BLaER1 (cell line): ENCODE measurements around the gene PARD6G.
A peak's percentile ranks its signal among the peaks of the same experiment; 100 is the strongest.

Experiments
- H3K27ac ChIP-seq: shearing (Covaris generic); formaldehyde crosslinking; 2 replicates; pipeline ENCODE4 v1.8.1; 2022
- H3K27me3 ChIP-seq: shearing (Covaris generic); formaldehyde crosslinking; 2 replicates; pipeline ENCODE4 v1.8.1; 2022
- H3K36me3 ChIP-seq: shearing (Covaris generic); formaldehyde crosslinking; 2 replicates; pipeline ENCODE4 v1.8.1; 2022
- H3K4me1 ChIP-seq: shearing (Covaris generic); formaldehyde crosslinking; 2 replicates; pipeline ENCODE4 v1.8.1; 2022
- H3K4me2 ChIP-seq: shearing (Covaris generic); formaldehyde crosslinking; 2 replicates; pipeline ENCODE4 v1.8.1; 2022
- H3K4me3 ChIP-seq: shearing (Covaris generic); formaldehyde crosslinking; 2 replicates; pipeline ENCODE4 v1.8.1; 2022
- H3K9ac ChIP-seq: shearing (Covaris generic); formaldehyde crosslinking; 2 replicates; pipeline ENCODE4 v1.8.1; 2022
- H3K9me3 ChIP-seq: shearing (Covaris generic); formaldehyde crosslinking; 2 replicates; pipeline ENCODE4 v1.8.1; 2022
- H4K20me1 ChIP-seq: shearing (Covaris generic); formaldehyde crosslinking; 2 replicates; pipeline ENCODE4 v1.8.1; 2022
- Cebpa-rat ChIP-seq: shearing (Covaris generic); IDR thresholded peaks from 2 replicates; pipeline ENCODE4 v1.8.1; 2022

Gene PARD6G

DNA sequence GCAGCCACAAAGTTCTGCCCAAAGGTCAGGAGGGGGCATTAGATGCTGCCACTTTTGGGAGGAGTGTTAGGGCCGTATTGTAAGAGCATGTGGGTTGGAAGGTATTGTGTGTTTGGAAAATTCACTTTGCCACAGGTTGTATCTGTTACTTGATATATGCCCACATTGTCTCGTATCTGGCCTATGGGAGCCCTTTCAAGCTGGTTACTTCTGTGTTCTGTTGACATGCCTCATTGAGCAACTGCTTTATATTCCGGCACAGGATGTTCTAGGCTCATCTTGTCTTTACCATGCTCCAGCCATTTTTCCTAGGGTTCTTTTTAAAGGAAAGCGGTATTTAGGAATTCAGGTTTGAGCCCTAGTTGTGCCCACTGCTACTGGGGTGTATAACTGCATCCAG, 132.3 kb downstream of the PARD6G start:
- Histone ChIP-seq H3K36me3 (peaks cover 27% of the 10 kb centered on the region), H3K4me3 (no peak overlapping the region), H3K9ac (no peak overlapping the region), H3K4me1 (peaks cover 33% of the 10 kb centered on the region), H3K27ac (no peak overlapping the region), H3K4me2 (peak overlapping the region; percentile 24), H4K20me1 (peaks cover 72% of the 10 kb centered on the region), H3K9me3 (no peaks in the 10 kb centered on the region), H3K27me3 (no peaks in the 10 kb centered on the region)
- TF ChIP-seq Cebpa-rat = no peak

DNA sequence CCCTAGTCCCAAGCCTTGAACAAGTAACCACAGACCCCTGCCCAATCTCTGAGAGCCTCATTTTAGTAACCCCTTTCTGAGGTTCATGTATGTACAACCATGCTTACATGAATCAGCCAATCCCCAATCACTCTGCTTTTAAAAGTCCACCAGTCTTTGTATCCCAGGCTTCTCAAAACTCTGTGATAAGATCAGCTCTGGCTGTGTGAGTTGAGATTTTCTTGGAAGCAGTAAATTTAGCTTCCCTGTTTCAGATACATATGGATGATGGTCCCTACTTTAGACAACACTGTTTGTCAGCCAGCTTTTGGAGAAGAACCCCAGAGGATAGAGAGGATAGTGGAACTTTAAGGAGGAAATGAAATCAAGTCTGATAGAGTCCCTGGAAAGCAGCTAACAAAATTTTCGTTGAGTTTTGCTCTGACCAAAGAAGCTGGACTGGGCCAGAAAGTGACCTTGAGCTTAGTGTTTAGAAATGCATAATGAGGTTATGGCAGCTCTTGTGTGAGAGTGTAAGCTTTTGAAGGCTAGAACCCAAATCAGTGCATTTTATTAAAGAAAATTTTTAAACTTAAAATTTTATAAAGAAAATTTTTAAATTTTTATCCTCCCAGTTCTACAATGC, 134.6 kb downstream of the PARD6G start:
- peaks cover 73% of the 10 kb centered on the region for H4K20me1 ChIP-seq

GRCh38 chr18:80109676-80110078, 137.6 kb downstream of the PARD6G start:
- H4K20me1 ChIP-seq = peaks cover 46% of the 10 kb centered on the region
- peak overlapping the region; percentile 83 for H3K4me3 ChIP-seq
- peak overlapping the region; percentile 83 for H3K27ac ChIP-seq
- peak overlapping the region; percentile 91 for H3K4me2 ChIP-seq
- no peak for TF ChIP-seq Cebpa-rat
- no peaks in the 10 kb centered on the region for H3K36me3 ChIP-seq
- no peaks in the 10 kb centered on the region for H3K9me3 ChIP-seq
- peaks cover 29% of the 10 kb centered on the region for H3K4me1 ChIP-seq
- peak overlapping the region; percentile 84 for H3K9ac ChIP-seq
- no peaks in the 10 kb centered on the region for H3K27me3 ChIP-seq

More for the DNA sequence above, 134.6 kb downstream of the PARD6G start:
- Histone ChIP-seq H3K27ac (no peak overlapping the region), H3K4me3 (no peak overlapping the region), H3K36me3 (peaks cover 4% of the 10 kb centered on the region; the same call in 1 of the 2 replicates), H3K27me3 (no peaks in the 10 kb centered on the region), H3K9ac (no peak overlapping the region), H3K9me3 (no peaks in the 10 kb centered on the region), H3K4me1 (peaks cover 34% of the 10 kb centered on the region), H3K4me2 (no peak overlapping the region)
- no peak for TF ChIP-seq Cebpa-rat

DNA sequence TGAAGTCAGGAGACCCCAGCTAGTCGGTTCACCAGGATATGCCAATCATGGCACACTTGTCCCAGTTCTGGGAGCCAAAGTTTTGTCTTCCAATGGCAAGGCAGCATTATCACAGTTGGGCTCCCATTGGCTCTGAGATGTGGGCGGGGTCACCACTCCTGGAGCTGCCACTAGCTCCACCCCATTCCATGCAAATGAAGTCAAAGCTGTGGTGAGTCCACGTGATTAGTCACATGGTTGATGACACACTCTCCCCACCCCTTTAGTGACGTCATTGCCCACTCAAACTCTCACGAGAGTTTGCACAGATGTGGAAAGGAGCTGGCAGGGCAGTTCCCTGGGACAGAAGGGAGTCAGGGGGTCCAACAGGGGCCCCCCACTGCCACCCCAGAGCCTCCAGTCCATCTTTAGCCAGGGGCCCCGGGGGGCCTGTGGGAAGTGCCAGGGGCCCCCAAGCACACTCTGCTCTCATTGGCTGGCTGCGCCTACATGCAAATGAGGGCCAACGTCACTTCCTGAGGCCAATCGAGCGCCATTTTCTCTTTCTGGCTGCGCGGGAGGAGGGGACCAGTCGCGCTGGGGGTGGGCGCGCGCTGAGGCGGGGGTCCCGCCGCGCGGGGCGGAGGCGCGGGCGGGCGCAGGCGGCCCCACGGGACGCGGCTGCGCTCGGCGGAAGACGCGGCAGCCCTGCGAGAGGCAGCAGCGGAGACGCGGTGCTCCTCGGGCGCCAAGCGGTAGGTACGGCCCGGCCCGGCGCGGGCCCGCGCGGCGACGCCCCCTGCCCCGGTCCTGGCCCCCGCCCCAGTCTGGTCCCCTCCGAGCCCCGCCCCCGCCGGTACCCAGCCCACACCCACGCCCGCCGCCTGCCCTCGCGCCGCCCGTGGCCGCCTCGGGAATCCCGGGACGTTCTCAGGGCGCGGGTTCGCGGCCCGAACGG, 138.3 kb downstream of the PARD6G start, which contains the start of gene ADNP2:
Gene ADNP2, plus strand, starts transcription at position 524 of the 937 bp plus-strand sequence. CDS start 8,281 bp downstream, outside the sequence.
- peak within 1 kb of the TSS; percentile 83 for H3K27ac ChIP-seq
- peaks cover 26% of the 10 kb centered on the region for H3K4me1 ChIP-seq
- H4K20me1 ChIP-seq = peaks cover 41% of the 10 kb centered on the region
- peak within 1 kb of the TSS; percentile 83 for H3K4me3 ChIP-seq
- no peaks in the 10 kb centered on the region for H3K9me3 ChIP-seq
- H3K36me3 ChIP-seq = no peaks in the 10 kb centered on the region
- no peak for TF ChIP-seq Cebpa-rat
- no peaks in the 10 kb centered on the region for H3K27me3 ChIP-seq
- H3K4me2 ChIP-seq = peak within 1 kb of the TSS; percentile 91
- H3K9ac ChIP-seq = peak within 1 kb of the TSS; percentile 84

GRCh38 chr18:80108121-80108536, 139.2 kb downstream of the PARD6G start:
- peaks cover 32% of the 10 kb centered on the region for H4K20me1 ChIP-seq
- H3K9ac ChIP-seq = no peak overlapping the region
- no peak for TF ChIP-seq Cebpa-rat
- H3K4me2 ChIP-seq = no peak overlapping the region
- no peak overlapping the region for H3K4me3 ChIP-seq
- H3K27ac ChIP-seq = no peak overlapping the region
- H3K27me3 ChIP-seq = no peaks in the 10 kb centered on the region
- H3K4me1 ChIP-seq = peaks cover 26% of the 10 kb centered on the region
- no peaks in the 10 kb centered on the region for H3K9me3 ChIP-seq
- H3K36me3 ChIP-seq = no peaks in the 10 kb centered on the region

- Histone ChIP-seq H3K27me3 (no peaks in the 10 kb centered on the region), H3K27ac (no peak overlapping the region), H3K4me2 (no peak overlapping the region), H3K4me1 (peaks cover 26% of the 10 kb centered on the region), H3K9ac (no peak overlapping the region), H3K9me3 (no peaks in the 10 kb centered on the region), H3K36me3 (no peaks in the 10 kb centered on the region), H4K20me1 (peaks cover 25% of the 10 kb centered on the region), H3K4me3 (no peak overlapping the region)
- TF ChIP-seq Cebpa-rat = no peak
Observed at GRCh38 chr18:80107426-80107825, 139.9 kb downstream of the PARD6G start.
